A549 (cell line): ENCODE data around the gene DEFB129.

Experiments
- CEBPB ChIP-seq, 2 experiments: fragments of >200 bp in 1 of 2; sonication (Bioruptor Twin) in 1 of 2; formaldehyde crosslinking in 1 of 2; IDR thresholded peaks; 2 replicates each; pipeline ENCODE4 v1.6.1; 2012 to 2016
- CTCF ChIP-seq: fragments of >200 bp; sonication (Bioruptor Twin); formaldehyde crosslinking; IDR thresholded peaks from 3 replicates; pipeline ENCODE4 v1.5.1; 2016
- HEYL ChIP-seq: fragments of 250-450 bp; sonication (Bioruptor Pico); IDR thresholded peaks from 2 replicates; pipeline ENCODE4 v1.8.0; 2021; ENCODE audit warnings: mild to moderate bottlenecking, moderate library complexity
- HOXB13 ChIP-seq: fragments of 250-450 bp; sonication (Bioruptor Pico); IDR thresholded peaks from 2 replicates; pipeline ENCODE4 v1.5.0; 2020; ENCODE audit warnings: low read depth, mild to moderate bottlenecking, moderate library complexity
- MAX ChIP-seq: IDR thresholded peaks from 2 replicates; pipeline ENCODE4 v1.6.1; 2012
- MYC ChIP-seq: IDR thresholded peaks from 2 replicates; pipeline ENCODE4 v1.6.1; 2012; ENCODE audit warnings: mild to moderate bottlenecking, inconsistent platforms, low read length, improper control_type of control experiment, borderline replicate concordance
- NR3C1 ChIP-seq: fragments of >200 bp; sonication (Bioruptor Twin); formaldehyde crosslinking; IDR thresholded peaks from 3 replicates; pipeline ENCODE4 v1.6.1; 2017
- POLR2A ChIP-seq: IDR thresholded peaks from 2 replicates; pipeline ENCODE4 v1.6.1; 2012; ENCODE audit warnings: mild to moderate bottlenecking, low read length
- RARB ChIP-seq: fragments of 250-450 bp; sonication (Bioruptor Pico); IDR thresholded peaks from 2 replicates; pipeline ENCODE4 v1.8.0; 2021; ENCODE audit warnings: mild to moderate bottlenecking, moderate library complexity
- REST ChIP-seq: fragments of 200-600 bp; sonication (generic); IDR thresholded peaks from 2 replicates; pipeline ENCODE4 v1.6.1; 2016; ENCODE audit warnings: antibody characterized with exemption, mild to moderate bottlenecking, moderate library complexity
- ZC3H11A ChIP-seq: fragments of 450-650 bp; IDR thresholded peaks from 2 replicates; pipeline ENCODE4 v1.6.1; 2014; ENCODE audit warnings: antibody characterized with exemption, mild to moderate bottlenecking

- TF ChIP-seq POLR2A (no peak), REST (no peak), RARB (no peak), MYC (no peak), CEBPB (IDR thresholded peaks at IDR 0.05) (no peak), MAX (no peak), CTCF (no peak), ZC3H11A (no peak), NR3C1 (no peak), HOXB13 (no peak), HEYL (CRISPR knock-in tag) (no peak)
Observed at GRCh38 chr20:237929-238328, 10.9 kb downstream of the DEFB129 start.
